GM18511 (cell line): Measurements from ENCODE around the gene MBOAT1.
"Not testable (repeated sequence)": the region's sequence is repeated elsewhere in the genome, so short reads cannot be mapped to it uniquely, and the experiment has no call there.

ENCODE experiments used
- ATAC-seq: cut with Tn5 transposase; IDR thresholded peaks from one replicate; pipeline ENCODE4 v1.9.1; 2021; ENCODE audit warnings: mild to moderate bottlenecking, moderate library complexity; ENCODE audit not compliant: unreplicated experiment

Gene MBOAT1

DNA sequence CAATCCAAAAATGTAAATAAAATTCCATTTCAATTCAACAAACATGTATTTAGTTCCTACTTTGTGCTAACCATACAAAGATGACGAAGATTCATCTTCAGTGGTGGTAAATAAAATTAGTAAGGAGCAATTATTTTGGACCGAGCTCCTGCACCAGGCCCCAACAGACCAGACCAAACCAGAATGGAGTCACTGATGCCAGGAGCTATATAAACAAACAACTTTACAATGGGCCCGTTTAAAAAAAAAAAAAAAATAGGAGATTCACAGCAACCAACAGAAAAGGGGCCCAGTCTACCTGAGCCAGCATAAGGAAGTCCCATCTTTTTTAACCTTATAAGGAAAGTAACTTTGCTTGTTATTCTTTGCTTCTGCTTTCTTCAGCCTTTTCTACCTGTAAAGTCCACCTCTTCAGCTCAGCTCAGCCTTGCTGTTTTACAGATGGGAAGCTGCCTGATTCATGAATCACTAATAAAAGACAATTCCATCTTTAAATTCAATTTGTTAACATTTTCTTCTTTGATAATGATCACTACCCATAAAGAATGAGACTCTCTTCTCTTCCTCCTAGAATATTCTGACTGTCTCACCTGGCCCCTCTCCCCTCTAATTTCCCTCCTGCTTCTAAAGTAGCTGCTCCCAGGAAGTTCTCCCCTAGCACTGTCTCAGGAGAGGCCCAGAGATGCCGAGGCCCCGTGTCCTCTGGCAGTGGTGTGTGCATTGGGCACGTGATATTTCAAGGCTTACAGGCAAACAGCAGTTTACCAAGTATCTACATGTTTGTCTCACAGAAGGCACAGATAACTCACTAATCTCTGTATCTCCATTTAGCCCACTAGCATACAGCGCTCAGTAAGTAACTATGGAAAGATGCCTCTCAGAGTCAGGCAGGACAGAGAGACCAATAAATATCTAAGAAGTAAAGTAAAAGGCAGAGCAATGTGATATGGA is 8.4 kb downstream of the MBOAT1 start:
- no peak for ATAC-seq

DNA sequence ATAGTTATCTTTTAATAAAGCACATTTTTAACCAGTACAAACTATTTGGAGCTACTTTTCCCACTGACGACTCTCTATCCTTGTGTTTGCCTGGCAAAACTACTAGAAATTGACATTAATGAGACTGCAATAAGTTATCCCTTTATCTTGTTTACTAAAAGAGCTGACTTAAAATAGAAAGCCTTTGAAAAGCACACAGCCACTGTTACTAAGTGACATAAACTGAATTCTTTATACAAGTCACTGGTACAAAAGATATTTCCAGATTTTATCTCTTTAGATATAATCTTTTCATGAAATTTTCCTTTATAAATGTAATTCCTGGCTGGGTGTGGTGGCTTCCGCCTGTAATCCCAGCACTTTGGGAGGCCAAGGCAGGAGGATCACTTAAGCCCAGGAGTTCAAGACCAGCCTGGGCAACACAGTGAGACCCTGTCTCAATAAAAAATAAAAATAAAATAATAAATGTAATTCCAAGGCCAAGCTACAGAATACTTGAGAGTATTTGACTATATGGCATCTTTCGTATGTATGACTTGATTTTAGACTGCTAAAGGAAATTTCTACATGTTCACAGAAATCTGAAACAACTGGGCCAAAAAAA is 9.5 kb downstream of the MBOAT1 start:
- ATAC-seq = no peak

DNA sequence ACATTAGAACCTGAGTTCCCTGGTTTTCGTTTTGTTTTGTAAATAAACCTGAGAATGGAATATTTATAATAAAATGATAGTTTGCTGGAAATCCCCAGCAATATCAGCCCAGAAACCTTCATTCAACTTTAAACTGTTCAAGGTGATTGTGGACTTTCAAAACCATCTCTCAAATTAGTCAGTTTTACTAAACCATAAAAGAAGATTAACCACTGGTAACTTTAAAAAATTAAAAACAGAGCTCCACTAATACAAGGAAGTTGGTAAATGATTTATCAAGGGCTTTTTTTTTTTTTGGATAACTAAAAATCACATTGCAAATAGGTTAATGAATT is 10.0 kb downstream of the MBOAT1 start:
- ATAC-seq = peak; percentile 38

DNA sequence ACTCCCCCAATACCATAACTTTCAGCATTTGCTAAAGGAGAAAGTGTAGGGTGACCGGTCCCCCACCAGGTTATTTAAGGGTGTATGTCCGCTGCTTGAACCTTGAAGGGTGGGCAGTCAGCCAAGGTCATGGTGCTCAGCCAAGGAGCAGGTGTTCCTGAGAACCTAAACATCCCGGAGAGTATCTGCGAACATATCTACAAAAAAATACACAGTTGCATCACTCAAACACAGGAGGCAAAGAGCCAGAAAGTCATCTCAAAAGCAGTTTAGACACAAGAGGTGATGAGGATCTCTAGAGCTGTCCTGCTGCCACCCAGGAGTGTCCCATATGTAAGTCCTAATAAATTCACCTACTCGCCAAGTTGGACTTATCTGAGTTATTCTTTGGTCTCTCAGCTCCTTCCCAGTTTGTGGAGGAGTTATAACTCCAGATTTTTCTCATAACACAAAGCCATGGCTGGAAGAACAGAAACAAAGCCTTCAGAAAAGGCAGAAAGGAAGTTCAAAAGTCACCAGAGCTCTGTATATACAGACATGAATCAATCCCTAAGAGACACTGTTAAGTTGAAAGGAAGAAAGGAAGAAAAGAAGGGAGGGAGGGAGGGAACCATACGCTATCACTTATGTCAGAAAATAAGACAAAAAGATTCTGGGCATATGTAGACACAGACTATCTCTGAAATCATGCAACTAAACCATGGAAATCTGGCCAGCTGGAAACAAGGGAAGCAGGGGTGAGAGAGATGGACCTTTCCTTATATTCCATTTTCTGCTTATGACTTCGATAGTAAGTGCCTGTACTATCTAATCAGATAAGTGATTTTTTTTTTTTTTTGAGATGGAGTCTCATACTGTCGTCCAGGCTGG is 11.3 kb downstream of the MBOAT1 start:
- no peak for ATAC-seq

- ATAC-seq = no peak
Observed at GRCh38 chr6:20198775-20199174, 13.5 kb downstream of the MBOAT1 start.

DNA sequence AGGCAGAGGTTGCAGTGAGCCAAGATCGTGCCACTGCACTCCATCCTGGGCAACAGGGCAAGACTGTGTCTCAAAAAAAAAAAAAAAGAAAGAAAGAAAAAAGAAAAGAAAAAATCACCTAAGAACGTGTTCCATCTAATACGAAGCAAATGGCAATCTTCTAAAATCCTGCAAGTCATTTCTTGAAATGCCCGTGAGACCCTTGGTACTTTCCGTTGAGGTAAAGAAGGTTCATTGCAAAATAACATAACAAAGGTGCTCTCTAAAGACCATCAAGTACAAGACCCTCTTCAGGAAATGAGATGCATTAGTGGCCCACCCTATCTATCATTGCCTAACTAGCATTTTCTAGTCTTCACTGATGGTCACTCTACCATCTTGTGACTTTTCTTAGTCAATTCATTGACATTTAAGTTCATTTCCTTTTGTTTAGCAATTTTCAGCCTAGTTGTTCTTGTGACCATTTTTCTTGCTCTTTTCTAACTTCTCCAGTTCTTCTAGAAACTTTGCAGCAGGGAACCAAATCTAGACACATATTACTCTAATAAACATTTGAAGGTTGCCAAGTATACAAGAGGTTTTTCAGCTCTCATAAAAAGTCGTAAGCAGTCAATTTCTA is 14.0 kb downstream of the MBOAT1 start:
- no peak for ATAC-seq

DNA sequence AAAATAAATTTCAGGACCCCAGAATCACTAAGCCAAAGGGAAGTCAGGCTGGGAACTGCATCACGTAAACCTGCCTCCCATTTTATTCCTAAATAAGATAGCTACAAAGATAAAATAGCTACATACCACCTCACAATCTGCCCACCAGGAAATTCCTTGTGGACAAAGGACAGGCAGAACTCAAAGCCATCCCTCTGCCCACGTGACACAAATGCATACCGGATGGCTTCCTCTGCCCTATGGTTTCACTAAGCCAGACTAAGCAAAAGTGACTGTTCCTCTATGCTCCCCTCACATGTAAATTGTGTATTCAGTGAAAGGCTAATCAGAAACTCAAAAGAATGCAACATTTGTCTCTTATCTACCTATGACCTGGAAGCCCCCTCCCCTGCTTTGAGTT is 15.0 kb downstream of the MBOAT1 start:
- no peak for ATAC-seq

DNA sequence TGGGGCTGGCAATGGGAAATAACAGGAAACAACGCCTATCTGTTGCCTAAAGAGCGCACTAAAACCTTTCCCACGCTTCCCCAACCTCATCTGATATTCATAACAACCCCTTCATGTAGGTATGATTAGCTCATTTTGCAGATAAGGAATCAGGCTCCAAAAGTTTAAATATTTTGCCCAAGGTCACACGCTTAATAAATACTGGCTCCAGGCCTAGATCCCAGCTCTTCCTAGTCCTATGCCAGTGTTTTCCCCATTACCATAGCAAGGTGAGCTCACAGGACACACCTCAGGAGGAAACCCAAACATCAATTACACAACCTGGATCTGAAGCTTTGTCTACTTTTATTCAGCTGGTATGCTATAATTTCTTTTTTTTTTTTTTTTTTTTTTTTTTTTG is 19.6 kb downstream of the MBOAT1 start:
- no peak for ATAC-seq

GRCh38 chr6:20191992-20192391 is 20.3 kb downstream of the MBOAT1 start:
- no peak for ATAC-seq

DNA sequence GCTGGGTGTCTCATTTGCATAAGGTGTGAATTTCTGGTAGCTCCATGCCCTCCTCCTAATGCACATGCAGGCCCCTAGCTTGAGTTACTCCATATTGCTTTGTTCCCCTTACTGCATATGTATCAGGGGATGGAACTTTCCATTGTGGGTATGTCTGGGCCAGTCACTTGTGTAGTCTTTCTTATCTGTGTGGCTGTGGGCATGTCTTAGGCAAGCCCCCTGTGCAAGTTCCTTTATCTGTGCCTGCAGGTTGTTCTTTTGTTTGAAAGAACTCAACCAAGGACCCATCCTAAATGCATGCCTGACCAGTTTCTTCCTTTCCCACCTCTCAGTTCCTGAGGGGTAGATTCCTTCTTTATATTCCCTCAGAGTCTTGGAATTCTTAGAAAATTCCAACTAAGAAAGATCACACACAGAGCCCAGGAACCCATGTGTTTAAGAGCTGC is 23.6 kb downstream of the MBOAT1 start:
- no peak for ATAC-seq

- no peak for ATAC-seq
Observed at GRCh38 chr6:20186981-20187380, 25.3 kb downstream of the MBOAT1 start.

DNA sequence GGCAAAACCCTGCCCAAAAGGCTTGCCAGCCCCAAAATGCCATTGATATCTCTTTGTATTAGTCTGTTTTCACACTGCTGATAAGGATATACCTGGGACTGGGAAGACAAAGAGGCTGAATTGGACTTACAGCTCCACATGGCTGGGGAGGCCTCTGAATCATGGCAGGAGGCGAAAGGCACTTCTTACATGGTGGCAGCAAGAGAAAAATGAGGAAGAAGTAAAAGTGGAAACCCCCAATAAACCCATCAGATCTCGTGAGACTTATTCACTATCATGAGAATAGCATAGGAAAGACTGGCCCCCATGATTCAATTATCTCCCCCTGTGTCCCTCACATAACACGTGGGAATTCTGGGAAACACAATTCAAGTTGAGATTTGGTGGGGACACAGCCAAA is 28.6 kb downstream of the MBOAT1 start:
- no peak for ATAC-seq

GRCh38 chr6:20182926-20183521 is 29.2 kb downstream of the MBOAT1 start:
- ATAC-seq = no peak

GRCh38 chr6:20182069-20182468 is 30.2 kb downstream of the MBOAT1 start:
- ATAC-seq = no peak

GRCh38 chr6:20180935-20181334 is 31.3 kb downstream of the MBOAT1 start:
- ATAC-seq = peak; percentile 89

DNA sequence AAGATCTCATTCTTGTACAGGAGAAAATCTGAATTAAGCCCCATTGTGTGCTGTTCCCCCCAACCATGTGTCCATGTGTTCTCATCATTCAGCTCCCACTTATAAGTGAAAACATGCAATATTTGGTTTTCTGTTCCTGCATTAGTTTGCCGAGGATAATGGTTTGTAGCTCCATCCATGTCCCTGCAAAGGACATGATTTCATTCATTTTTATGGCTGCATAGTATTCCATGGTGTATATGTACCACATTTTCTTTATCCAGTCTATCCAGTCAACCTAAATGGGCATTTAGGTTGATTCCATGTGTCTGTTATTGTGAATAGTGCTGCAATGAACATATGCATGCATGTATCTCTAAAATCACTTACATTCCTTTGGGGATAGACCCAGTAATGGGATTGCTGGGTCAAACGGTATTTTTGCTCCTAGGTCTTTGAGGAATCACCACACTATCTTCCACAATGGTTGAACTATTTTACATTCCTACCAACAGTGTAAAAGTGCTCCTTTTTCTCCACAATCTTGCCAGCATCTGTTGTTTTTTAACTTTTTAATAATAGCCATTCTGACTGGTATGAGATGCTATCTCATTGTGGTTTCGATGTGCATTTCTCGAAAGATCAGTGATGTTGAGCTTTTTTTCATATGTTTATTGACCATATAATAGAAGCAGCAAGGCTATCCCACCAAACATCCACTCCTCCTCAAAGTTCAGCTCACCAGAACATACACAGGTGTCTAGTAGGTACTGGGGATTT is 32.8 kb downstream of the MBOAT1 start:
- ATAC-seq = not testable (repeated sequence)

- ATAC-seq = no peak
Observed at GRCh38 chr6:20178327-20178726, 33.9 kb downstream of the MBOAT1 start.

DNA sequence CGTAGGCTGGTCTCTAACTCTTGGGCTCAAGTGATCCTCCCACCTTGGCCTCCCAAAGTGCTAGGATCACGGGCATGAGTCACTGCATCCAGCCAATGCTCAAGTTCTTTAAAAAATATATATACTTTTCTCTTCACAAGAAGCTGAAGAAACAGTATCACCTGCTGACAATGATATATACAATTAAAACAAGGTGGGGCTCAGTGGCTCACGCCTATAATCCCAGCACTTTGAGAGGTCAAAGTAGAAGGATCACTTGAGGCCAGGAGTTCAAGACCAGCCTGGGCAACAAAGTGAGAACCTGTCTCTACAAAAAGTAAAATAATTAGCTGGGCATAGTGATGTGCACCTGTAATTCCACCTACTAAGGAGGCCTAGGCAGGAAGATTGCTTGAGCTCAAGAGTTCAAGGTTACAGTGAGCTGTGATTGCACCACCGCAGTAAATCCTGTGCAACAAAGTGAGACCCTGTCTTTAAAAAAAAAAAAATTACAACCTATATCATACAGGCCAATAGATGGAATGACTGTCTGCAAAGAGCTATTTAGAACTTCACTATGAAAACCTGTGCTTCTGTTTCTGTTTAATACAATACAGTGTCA is 36.4 kb downstream of the MBOAT1 start:
- no peak for ATAC-seq
